NCI-H774 (cell line): ENCODE data around the gene GPER1.

Experiments
- DNase-seq: peaks from one replicate; lab custom pipeline; 2025; lab: John Stamatoyannopoulos, UW

The GPER1 gene

DNA sequence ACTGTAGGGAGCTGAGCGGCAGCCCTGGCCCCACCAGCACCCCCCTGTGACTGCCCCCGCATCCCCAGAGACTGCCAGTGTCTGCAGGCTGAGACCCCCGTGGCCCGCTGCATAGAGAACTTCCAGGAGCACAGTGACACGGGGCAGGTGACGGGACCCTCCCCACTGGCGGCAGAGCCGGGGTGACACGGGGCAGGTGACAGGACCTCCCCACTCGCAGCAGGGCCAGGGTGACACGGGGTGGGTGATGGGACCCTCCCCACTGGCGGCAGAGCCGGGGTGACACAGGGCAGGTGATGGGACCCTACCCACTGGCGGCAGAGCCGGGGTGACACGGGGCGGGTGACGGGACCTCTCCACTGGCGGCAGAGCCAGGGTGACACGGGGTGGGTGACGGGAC, 2.3 kb downstream of the GPER1 start:
- no peak for DNase-seq

GRCh38 chr7:1090686-1091643, 3.1 kb downstream of the GPER1 start:
- no peak for DNase-seq

DNA sequence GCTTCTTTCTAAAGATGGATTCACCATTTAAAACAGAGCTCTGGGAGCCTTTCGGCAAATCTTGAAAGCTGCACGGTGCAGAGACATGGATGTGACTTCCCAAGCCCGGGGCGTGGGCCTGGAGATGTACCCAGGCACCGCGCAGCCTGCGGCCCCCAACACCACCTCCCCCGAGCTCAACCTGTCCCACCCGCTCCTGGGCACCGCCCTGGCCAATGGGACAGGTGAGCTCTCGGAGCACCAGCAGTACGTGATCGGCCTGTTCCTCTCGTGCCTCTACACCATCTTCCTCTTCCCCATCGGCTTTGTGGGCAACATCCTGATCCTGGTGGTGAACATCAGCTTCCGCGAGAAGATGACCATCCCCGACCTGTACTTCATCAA, 3.7 kb downstream of the GPER1 start:
- DNase-seq, result no peak

DNA sequence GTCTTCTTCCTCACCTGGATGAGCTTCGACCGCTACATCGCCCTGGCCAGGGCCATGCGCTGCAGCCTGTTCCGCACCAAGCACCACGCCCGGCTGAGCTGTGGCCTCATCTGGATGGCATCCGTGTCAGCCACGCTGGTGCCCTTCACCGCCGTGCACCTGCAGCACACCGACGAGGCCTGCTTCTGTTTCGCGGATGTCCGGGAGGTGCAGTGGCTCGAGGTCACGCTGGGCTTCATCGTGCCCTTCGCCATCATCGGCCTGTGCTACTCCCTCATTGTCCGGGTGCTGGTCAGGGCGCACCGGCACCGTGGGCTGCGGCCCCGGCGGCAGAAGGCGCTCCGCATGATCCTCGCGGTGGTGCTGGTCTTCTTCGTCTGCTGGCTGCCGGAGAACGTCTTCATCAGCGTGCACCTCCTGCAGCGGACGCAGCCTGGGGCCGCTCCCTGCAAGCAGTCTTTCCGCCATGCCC, 4.3 kb downstream of the GPER1 start:
- DNase-seq, result no peak

DNA sequence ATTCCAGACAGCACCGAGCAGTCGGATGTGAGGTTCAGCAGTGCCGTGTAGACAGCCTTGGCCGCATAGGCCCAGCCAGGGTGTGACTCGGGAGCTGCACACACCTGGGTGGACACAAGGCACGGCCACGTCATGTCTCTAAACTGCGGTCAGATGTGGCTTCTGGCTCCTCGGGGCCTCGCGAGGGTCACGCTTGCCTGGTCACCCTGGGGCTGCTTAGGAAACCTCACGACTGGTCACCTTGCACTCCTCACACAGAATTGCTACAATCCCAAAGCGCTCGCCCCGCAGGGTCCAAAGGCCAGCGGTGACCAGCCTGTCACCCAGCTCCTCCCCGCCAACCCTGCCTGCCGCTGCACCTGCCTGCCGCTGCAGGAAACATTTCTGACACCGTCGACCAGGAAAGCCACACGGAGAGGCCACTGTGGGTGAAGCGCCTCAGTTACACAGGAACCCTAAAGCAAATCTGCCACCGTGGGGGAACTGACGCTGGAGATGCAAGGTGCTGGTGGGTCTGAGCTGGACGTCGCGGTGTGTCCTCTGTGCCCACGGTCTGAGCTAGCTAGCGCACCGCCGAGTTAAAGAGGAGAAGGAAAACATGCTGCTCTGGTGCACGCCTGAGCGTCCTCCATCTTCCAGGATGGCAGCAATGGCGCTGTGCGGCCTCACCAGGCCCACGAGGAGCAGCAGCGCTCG, 5.0 kb downstream of the GPER1 start:
- DNase-seq, result no peak

- no peak for DNase-seq
These were observed 5.6 kb downstream of the GPER1 start for GRCh38 chr7:1093502-1093843.

GRCh38 chr7:1093916-1094508, 6.1 kb downstream of the GPER1 start:
- no peak for DNase-seq

DNA sequence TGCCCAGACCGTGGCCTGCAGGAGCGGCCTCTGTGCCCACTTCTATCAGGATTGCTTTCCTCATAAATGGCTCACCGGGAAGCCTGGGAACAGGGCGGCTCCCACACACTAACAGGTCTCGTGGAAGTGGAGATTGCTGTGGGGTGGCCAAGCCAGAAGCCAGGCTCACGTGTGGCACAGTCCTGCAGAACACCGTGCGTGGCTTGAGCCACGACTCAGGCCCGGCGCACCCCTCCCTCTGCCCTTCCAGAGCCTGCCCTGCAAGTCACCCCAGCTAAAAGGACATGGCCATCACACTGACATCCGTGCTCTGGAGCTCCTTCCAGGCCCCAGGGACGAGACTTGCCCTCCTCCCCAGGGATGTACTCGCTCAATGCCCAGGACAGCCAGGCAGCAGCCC, 7.0 kb downstream of the GPER1 start:
- DNase-seq, result no peak

DNA sequence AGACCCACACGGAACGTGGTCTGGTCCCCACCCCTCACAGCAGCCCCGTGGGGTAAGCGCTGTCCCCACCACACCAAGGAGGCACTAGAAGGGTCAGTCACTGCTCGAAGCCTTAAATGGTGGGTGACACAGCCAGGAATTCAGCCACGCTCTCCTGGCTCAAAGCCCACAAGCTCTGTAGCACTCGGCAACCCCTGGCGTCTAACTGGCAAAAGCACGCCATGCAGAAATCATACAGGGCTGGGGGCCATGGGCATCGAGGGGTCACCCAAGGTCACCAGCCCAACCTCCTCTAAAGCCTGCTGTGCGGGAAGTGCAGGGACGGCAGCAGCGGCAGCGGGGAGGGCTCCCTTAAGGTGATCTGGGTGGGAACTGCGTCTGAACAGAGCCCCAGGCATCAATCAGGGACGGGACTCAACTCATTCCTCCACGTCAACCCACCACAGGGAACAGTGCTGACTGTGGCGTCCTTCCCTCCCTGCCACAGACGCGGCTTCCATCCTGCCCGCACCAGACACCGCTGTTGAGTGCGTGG, 7.8 kb downstream of the GPER1 start:
- DNase-seq, result no peak

DNA sequence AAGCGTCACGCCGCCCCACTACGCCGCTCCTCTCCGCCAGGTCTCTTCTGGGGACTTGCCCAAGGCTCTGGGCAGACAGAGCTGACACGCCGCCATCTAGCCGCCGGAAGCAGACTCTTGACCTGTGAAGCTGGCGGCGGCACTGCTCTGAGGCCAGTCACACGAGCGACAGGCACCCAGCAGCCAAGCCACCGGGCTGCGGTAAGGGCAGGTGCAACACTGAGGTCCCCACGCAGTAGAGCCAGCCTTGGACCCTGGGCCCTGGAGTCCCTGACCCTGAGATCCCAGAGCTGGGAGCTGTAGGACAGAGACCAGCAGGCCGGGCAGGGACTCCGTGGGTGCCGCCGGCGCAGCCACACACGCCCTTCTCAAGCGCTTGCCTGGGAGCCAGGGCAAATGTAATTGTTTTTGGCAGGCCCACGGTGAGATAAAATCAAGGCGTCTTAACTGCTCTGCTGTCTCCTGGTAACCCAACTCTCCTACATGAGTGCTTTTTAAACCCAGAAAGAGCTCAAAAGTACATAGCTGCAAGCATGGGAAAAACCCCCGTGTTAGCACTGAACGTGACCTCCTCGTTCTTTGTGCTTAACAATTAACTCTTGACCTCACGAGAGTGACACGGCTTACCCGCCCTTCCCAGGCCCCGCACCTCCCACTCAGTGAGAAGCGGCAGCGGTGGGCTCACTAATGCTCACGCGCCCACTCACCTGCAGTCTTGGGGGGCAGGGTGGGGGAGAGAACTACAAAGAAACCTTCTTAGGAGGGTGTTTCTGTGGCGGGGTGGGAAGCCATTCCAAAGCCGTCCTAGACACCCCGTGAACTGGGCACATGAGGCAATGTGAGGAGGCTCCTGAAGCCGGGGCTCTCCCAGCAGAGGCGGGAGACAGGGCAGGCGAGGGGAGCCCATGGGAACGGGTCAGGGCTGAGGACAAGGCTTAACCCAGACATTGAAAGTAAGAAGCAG, 8.5 kb downstream of the GPER1 start:
- no peak for DNase-seq

DNA sequence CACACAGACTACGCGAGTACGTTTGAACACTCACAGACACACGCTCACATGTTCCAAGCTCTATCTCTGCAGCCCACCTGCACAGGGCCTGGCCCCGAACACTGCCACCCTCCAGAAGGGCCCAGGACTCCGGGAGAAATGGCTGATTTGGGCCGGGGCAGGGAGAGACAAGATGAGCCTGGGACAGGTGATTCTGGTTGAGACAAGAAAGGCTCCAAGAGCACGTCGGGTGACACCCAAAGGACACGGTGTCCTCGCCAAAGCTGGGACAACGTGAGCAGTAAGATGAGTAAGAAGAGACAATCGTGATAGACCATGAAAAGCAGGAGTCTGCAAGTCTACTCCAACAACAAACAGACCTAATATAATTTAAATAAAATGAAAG, 9.2 kb downstream of the GPER1 start:
- no peak for DNase-seq

- no peak for DNase-seq
These were observed 10.6 kb downstream of the GPER1 start for GRCh38 chr7:1098243-1099153.

DNA sequence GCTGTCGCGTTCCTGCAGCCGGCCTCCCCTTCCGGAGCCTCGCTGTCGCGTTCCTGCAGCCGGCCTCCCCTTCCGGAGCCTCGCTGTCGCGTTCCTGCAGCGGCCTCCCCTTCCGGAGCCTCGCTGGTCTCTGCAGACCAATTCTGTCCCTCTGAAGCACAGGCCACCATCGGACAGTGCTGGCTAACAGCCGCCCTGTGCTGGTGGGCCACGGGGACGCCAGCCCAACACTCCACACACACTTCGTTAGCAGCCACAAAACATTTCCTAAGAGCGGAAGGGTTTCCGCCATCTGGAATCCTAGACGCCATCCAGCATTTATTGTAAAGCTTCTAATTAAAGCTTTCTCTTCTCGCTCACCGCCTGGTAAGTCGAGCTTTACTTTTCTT, 11.2 kb downstream of the GPER1 start:
- DNase-seq, result no peak

DNA sequence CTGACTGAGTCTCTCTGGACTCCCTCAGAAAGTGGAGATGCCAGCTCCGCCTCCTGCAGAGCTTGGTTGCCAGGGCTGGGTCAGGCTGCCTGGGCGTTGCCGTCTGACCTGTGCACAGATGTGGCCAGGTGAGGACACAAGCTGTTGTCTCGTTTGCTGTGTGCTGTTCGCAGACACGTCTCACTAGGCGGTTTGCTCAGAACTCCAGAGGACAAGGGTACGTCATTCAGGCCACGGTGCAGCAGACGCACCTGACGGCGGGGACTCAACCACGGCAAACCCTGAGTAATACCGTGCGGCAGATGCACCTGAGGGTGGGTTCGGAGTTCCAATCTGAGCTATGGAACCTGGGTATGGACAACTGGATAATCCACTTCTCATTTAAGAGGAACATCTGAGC, 11.7 kb downstream of the GPER1 start:
- DNase-seq, result no peak

DNA sequence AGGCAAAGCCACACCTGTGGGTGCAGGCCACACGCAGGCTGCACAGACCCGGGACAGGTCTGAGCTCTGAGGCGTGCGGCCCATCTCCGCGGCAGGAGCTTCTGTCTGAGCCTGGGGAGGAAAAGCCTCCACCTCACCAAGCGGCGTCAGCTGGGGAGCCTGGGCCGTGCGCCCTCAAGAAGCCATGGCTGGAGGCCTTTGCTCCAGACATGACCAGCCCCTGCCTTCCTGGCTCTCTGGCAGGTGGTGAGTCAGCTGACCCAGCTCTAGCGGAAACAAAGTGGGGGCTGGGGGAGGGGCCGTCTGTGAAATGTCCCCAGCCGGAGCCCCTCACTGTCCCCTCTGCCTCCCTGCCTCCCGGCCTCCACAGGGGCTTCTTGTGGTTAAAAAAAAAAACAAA, 12.5 kb downstream of the GPER1 start:
- DNase-seq, result no peak

- DNase-seq, result no peak
These were observed 13.1 kb downstream of the GPER1 start for GRCh38 chr7:1100834-1101562.

DNA sequence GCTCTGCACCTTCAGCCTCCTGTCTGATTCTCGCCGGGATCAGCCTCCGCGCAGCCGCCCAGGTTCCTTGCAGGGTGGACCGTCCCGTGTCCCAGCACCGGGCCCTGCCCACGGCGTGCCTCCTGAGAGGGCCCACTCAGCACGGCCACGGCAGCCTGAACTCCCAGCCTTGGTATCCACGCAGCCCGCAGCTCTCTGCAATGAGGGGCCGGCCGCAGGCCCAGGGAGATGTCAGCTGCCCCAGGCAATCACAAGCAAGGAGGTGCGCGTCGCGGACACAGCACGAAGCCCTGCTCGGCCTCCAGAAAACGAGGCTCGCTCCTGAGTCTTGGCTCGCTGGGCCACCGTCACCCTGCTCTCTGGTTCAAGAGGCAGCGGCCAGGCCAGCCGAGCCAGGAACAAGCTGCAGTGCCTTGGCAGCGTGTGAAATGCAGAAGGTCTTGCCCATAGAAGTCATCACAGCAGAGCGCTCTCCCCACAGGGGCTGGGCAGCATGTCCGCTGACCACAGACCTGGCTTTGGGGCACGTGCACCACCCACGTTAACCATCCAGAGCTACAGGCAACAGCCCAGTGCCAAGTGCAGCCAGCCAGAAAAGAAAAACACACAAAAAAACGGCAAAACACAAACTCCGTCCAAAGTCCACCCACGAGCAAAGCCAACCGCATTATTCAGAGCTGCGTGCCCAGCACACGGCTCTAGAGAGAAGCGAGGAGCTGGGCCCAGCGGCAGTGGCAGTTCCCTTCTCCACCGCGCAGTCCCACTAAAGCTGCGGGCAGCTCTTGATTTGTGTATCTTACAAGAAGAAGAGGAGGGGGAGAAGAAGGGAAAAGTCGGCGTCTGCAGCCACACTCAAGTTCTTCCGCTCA, 13.9 kb downstream of the GPER1 start:
- no peak for DNase-seq

DNA sequence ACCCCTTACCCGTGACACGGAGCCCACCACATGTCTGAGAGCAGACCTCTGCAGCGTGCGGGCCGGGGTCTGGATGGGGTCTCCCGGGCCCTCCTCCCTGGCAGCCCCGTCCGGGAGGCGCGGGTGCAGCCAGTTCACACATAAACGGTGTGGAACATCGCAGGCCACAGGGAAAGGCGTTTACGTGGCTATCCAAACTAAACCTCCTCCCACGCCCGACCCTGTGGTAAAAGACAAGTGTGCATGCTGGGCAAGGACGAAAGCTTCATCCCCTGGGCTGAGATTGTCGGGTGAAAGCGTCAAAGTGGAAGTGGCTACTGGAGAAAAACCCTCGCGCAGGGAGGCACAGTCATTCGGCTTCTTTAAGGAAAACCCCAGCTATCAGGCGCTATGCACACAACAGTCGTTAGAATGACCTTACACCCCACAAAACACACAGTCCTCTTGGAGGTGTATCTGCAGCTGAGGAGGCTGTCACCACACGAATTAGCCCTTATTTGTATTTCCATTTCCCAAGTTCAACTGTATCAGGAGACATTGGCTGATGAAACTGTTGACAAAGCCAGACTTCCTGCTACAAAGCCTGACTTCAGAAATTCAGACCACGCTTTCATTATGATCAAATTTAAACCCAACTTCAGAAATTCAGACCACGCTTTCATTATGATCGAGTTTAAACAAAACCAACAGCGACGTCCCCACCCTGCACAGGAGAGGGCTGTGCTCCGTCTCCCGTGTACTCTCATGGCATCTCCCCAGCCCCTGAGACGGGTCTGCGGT, 15.3 kb downstream of the GPER1 start:
- no peak for DNase-seq
